Spinal cord (tissue), 10 donors: Measurements from ENCODE around the gene COA5. TPM values are rescaled to one million over a fixed set of nuclear protein-coding genes. Genes with fewer than 3 reads are reported as not detected.

Experiments
- DNase-seq, 6 donors: peaks; one replicate each; pipeline versions ENCODE4 v3.0.0 to v3.0.0-alpha.2; 2013 to 2015; ENCODE audit warnings: low spot score in 6 of 6, low read depth in 4 of 6
- H3K27ac ChIP-seq: one replicate; pipeline ENCODE4 v1.5.1; 2013; ENCODE audit warnings: low read depth, low read length, control low read depth
- H3K27me3 ChIP-seq: one replicate; pipeline ENCODE4 v1.6.1; 2013; ENCODE audit warnings: low read length; ENCODE audit not compliant: control insufficient read depth, insufficient read depth
- H3K36me3 ChIP-seq: one replicate; pipeline ENCODE4 v1.6.1; 2013; ENCODE audit warnings: low read length; ENCODE audit not compliant: control insufficient read depth, insufficient read depth
- H3K4me1 ChIP-seq: one replicate; pipeline ENCODE4 v1.6.1; 2013; ENCODE audit warnings: low read length; ENCODE audit not compliant: control insufficient read depth, insufficient read depth
- H3K4me3 ChIP-seq: one replicate; pipeline ENCODE4 v1.5.1; 2013; ENCODE audit warnings: low read depth, low read length, control low read depth
- H3K9me3 ChIP-seq: one replicate; pipeline ENCODE4 v1.6.1; 2013; ENCODE audit warnings: low read length; ENCODE audit not compliant: control insufficient read depth, insufficient read depth
- WGBS: methylation state at CpG from one replicate; pipeline ENCODE4 v1.1.5; 2013; ENCODE audit warnings: missing lambda C conversion rate; ENCODE audit not compliant: insufficient coverage; 5-methylcytosine and 5-hydroxymethylcytosine counted together
- polyA plus RNA-seq, 2 donors: library from polyadenylated mRNA; unstranded; fragments of 120-200 nt; gene quantifications; one replicate each; pipeline ENCODE4 v1.2.1, GENCODE V29; 2013; ENCODE audit not compliant: insufficient read length in 2 of 2
- total RNA-seq, 2 donors: library from RNA; depleted of rRNA in 1 of 2; stranded (reverse); fragments of 120-200 nt in 1 of 2; fragments of >200 nt in 1 of 2; gene quantifications; one replicate each; pipeline versions ENCODE4 v1.2.3 to v1.2.4, GENCODE V29; 2013 to 2014
- donor health status: healthy.

The COA5 gene
- total and polyA plus RNA-seq, 4 donors, result 61.8 to 90.4 (median 73.0) TPM

DNA sequence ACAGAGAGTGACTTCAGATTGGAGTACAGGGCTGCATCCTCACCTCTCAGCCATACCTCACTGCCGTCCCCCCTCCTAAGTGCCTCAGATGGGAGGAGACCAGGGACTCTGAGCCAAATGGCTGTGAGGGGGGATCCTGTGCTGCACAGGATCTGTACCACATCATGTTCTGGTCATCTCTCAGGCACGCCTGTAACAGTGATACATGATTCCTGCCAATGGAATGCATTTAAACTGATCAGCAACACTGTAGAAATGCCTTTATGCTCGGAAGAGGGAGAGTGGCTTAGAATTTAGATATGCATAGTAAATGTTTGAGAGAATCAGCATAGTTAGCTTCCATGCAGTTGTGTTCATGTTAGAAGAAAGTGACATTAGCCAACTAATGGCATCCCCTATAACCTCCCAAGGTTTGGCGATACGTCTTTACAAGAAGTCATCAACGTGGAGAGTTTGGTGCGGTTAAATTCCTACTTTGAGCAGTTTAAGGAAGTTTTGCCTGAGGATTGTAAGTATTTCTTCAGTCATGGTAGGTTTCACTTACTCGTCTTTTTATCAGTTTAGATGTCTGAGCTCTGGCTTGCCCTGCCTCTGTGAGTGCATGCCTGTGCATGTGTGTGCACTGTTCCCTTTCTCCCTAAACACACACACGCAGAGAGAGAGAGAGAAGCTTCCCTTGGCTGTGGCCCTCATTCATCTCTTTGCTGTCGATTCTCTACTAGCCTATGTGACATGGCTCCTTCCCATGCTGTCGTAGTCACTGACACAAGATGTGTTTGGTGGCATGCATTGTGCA is 40.0 kb downstream of the COA5 start:
- peaks cover 98% of the 10 kb centered on the region for H3K36me3 ChIP-seq
- 96% methylated on average over 4 of the region's 11 CpGs for WGBS
- H3K27ac ChIP-seq, result no peak overlapping the region
- H3K9me3 ChIP-seq, result no peaks in the 10 kb centered on the region
- H3K4me3 ChIP-seq, result no peak overlapping the region
- DNase-seq, result no peak
- no peaks in the 10 kb centered on the region for H3K27me3 ChIP-seq
- H3K4me1 ChIP-seq, result no peaks in the 10 kb centered on the region

DNA sequence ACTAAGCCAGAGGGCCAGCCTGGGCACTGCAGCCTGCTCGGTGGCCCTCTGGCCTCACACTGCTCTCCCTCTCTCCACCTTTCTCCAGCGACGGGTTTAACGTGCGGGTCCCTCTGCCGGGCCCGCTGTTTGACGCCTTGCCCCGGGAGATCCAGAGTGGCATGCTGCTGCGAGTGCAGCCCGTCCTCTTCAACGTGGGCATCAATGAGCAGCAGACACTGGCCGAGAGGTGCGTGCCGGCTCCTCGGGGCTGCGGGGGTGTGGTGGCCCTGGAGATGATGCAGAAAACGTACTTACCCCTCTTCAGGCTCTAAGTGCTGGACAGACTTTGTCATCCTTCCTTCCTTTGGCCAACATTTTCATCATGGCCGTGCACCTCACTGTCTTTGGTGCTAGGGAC is 42.4 kb downstream of the COA5 start:
- no peak for DNase-seq
- Histone ChIP-seq H3K27ac (no peak overlapping the region), H3K9me3 (no peaks in the 10 kb centered on the region), H3K4me1 (no peaks in the 10 kb centered on the region), H3K36me3 (peaks cover 87% of the 10 kb centered on the region), H3K4me3 (no peak overlapping the region), H3K27me3 (no peaks in the 10 kb centered on the region)
- WGBS, result 94% methylated on average over 19 of the region's 19 CpGs

DNA sequence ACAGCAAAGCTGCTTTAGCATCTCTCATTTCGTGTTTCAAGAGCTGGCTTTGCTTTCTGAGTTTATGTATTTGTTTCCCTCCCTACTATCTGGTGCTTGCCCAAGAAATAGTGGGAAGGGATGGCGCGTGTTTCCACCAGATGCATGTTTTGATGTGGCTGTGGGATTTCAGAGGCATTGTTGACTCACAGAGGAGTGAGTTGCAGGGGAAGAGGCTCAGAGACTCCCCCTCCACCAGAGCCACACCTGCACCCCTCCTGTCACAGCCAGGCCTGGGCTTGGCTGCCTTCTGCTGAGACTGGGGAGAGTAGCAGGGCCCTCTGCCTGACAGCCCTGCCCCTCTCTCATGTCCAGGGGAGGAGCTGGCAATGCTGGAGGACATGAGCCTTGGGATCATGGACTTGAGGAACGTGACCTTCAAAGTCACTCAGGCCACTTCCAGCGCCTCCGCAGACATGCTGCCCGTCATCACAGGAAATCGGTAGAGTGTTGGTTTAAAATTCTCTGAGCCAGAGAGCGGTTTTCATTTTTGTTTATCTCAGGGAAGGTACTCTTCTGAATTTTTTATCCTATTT is 42.9 kb downstream of the COA5 start:
- Histone ChIP-seq H3K36me3 (peaks cover 86% of the 10 kb centered on the region), H3K27ac (no peak overlapping the region), H3K27me3 (no peaks in the 10 kb centered on the region), H3K4me1 (no peaks in the 10 kb centered on the region), H3K4me3 (no peak overlapping the region), H3K9me3 (no peaks in the 10 kb centered on the region)
- 94% methylated on average over 3 of the region's 9 CpGs for WGBS
- DNase-seq, result peak in 1 of 6 donors; percentile 44

DNA sequence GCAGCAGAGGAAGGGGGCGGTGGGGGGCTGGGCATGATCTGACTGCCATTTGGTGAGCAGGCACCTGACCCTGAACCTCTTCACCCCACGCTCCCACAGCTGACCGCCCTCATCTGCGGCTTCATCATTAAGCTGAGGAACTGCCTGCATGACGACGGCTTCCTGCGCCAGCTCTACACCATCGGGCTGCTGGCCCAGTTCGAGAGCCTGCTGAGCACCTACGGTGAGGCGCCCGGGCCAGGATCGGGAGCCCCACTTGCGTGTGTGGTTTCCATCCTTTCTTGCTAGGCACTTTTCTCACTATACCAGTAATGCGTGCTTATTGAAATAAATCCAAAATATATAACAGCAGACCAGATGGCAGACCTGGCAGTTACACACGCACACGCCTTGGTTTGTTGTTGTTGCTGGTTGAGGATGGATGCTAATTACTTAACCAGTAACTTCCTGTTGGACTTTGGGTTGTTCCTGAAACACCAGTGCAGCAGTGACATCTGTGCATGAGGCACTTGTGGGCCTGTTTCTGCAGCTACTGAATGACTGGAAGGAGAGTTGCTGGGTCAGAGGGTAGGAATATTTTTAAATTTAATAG is 43.7 kb downstream of the COA5 start:
- 84% methylated on average over 12 of the region's 17 CpGs for WGBS
- DNase-seq, result peak in 1 of 6 donors; percentile 61
- Histone ChIP-seq H3K4me3 (no peak overlapping the region), H3K9me3 (no peaks in the 10 kb centered on the region), H3K27me3 (no peaks in the 10 kb centered on the region), H3K36me3 (peaks cover 81% of the 10 kb centered on the region), H3K27ac (no peak overlapping the region), H3K4me1 (no peaks in the 10 kb centered on the region)

DNA sequence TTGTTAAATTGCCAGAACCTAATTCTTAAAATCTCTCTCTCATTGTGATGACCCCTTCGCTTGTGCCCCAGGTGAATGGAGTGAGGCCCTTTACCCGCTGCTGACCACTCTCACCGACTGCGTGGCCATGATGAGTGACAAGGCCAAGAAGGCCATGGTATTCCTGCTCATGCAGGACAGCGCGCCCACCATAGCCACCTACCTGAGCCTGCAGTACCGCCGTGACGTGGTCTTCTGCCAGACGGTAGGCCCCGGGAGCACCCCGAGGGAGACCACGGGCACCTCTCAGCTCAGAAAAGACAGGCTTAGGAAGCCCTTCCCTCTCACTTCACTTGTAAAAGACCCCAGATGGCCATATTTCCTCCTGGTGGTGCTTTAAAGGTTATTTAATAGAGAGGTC is 44.9 kb downstream of the COA5 start:
- no peak for DNase-seq
- Histone ChIP-seq H3K27me3 (no peaks in the 10 kb centered on the region), H3K36me3 (peaks cover 69% of the 10 kb centered on the region), H3K4me3 (no peak overlapping the region), H3K9me3 (no peaks in the 10 kb centered on the region), H3K4me1 (no peaks in the 10 kb centered on the region), H3K27ac (no peak overlapping the region)
- WGBS, result 98% methylated on average over 13 of the region's 13 CpGs

DNA sequence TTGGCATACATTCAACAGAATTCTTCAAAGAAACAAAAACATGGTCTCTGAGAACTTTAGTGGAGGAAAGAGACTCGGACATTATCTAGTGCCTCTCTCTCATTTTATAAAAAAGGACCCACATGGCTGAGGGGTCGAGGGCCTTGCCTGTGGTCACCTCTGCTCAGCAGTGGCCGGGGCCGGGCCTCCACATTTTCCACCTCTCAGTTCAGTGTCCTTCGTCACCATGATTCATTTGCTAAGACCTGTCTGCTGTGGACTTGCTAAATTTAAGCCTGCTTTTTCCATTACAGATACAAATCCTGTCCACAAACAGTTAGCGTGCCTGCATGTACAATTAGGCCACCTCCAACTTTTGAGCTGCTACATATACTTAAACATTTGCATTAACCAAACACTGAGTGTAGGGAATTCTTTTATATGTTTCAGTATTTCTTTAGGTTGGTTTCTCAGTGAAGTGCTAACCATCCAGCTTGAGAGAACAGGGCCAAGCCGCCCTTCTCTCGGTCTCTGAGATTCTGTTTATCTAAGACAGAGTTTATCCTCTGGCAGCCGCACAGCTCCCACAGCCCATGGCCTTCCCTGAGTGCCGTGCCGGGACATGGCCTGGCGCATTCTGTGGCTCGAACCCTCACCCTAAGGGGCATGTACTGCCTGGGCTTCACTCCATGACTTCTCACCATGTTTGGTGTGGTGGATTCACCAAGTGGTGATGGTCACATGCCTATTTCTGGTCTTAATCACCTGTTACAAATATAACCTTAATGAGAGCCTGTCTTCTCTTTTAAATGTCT is 46.2 kb downstream of the COA5 start:
- H3K4me1 ChIP-seq, result no peaks in the 10 kb centered on the region
- peaks cover 61% of the 10 kb centered on the region for H3K36me3 ChIP-seq
- H3K4me3 ChIP-seq, result no peak overlapping the region

DNA sequence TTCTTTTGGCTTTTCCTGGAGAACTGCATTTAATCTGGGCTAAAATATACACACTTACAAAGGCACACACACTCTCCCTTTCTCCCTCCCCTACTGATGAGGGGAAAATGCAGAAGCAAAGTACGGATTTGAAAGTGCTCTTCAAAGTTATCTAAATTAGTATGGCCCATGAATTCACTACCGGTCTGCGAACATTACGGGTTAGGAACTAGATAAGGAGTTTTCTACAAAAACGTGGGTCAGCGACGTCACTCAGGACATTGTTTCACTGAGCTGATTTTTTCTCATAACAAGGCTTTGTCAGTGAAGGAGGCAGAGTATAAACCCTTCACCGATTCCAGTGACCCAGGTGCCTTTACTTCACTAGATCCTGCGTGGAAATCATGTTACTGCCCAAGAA is 47.3 kb downstream of the COA5 start:
- Histone ChIP-seq H3K4me3 (no peak overlapping the region), H3K27me3 (no peaks in the 10 kb centered on the region), H3K9me3 (no peaks in the 10 kb centered on the region), H3K27ac (no peak overlapping the region), H3K4me1 (no peaks in the 10 kb centered on the region), H3K36me3 (peaks cover 53% of the 10 kb centered on the region)
- WGBS, result 98% methylated on average over 6 of the region's 9 CpGs
- no peak for DNase-seq

More for the DNA sequence above, 46.2 kb downstream of the COA5 start:
- Histone ChIP-seq H3K27ac (no peak overlapping the region), H3K9me3 (no peaks in the 10 kb centered on the region), H3K27me3 (no peaks in the 10 kb centered on the region)
- no peak for DNase-seq
- 94% methylated on average over 11 of the region's 13 CpGs for WGBS

DNA sequence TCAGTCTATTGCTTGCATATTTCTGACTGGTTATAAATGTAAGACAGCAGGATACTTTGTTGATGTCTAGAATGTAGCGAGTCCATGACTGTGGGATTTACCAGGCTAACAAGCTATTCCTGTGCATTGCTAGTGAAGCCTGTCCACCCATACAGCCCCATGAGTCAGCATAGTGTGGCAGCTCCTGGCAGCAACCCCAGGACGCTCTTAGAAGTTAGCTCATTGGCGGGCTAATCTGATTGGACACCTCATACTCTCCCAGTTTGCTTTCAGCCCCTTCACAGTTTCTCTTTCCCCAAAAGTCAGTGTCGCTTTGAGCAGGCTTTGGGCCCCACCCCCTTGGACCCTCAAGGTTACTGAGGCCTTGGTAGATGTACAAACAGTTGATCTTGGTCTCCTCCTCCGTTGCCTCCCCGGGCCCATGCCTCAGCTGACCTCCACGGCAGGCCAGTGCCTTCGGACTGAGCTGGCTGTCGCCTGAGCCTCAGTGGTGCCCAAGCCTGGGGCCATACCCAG is 48.0 kb downstream of the COA5 start:
- WGBS, result 95% methylated on average over 9 of the region's 9 CpGs

DNA sequence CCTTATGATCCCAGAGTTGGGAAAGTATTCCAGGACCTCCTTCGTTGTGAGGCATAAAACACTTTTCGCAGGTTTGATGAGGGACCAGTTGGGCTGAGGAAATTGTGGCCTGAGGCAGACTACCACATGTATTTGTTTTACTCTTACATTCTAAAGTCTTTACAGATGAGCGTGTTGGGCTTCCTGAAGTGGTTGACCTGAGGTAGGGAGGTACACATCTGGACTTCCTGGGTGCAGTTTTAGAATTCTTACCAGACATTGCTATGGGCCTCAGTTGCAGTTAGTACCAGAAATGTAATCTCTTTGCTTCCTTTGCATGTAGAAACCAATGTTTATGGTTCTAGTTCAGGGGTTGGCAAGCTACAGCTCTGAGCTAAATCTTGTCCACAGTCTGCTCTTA is 48.7 kb downstream of the COA5 start:
- WGBS, result no CpG with 5 or more reads among the region's 3 CpGs

More for the DNA sequence above, 48.0 kb downstream of the COA5 start:
- no peaks in the 10 kb centered on the region for H3K9me3 ChIP-seq
- H3K4me1 ChIP-seq, result no peaks in the 10 kb centered on the region
- no peak overlapping the region for H3K4me3 ChIP-seq
- peaks cover 53% of the 10 kb centered on the region for H3K36me3 ChIP-seq
- no peak overlapping the region for H3K27ac ChIP-seq
- H3K27me3 ChIP-seq, result no peaks in the 10 kb centered on the region
- DNase-seq, result no peak

More for the DNA sequence above, 48.7 kb downstream of the COA5 start:
- Histone ChIP-seq H3K9me3 (no peaks in the 10 kb centered on the region), H3K36me3 (peaks cover 54% of the 10 kb centered on the region), H3K27ac (no peak overlapping the region), H3K27me3 (no peaks in the 10 kb centered on the region), H3K4me3 (no peak overlapping the region), H3K4me1 (no peaks in the 10 kb centered on the region)
- DNase-seq, result no peak
